Kidney epithelial cell (primary cell): ENCODE data around the gene ENSA. TPM values are rescaled to one million over a fixed set of nuclear protein-coding genes. Genes with fewer than 3 reads are reported as not detected.

ENCODE experiments used
- DNase-seq: peaks from one replicate; pipeline ENCODE4 v3.0.0-alpha.2; 2010; ENCODE audit warnings: low read depth
- H3K27me3 ChIP-seq: 2 replicates; pipeline ENCODE4 v1.6.0; 2011; ENCODE audit warnings: low read length; ENCODE audit not compliant: control insufficient read depth, insufficient read depth
- H3K36me3 ChIP-seq: 2 replicates; pipeline ENCODE4 v1.5.1; 2011; ENCODE audit warnings: low read length; ENCODE audit not compliant: control insufficient read depth, insufficient read depth
- H3K4me3 ChIP-seq: 2 replicates; pipeline ENCODE4 v1.5.1; 2011; ENCODE audit warnings: low read depth, mild to moderate bottlenecking, control low read depth, low read length
- CTCF ChIP-seq: IDR thresholded peaks from 2 replicates; pipeline ENCODE4 v1.5.1; 2011; ENCODE audit warnings: mild to moderate bottlenecking, moderate library complexity, low read length, control low read depth, inconsistent platforms; ENCODE audit not compliant: insufficient read depth, poor library complexity, severe bottlenecking
- total RNA-seq: library from RNA; depleted of rRNA; stranded (reverse); fragments of >200 nt; gene quantifications from 2 replicates; pipeline ENCODE4 v1.2.3, GENCODE V29; 2015

The ENSA gene
- total RNA-seq, 1 donor from 2014 or later = 80.9 TPM

DNA sequence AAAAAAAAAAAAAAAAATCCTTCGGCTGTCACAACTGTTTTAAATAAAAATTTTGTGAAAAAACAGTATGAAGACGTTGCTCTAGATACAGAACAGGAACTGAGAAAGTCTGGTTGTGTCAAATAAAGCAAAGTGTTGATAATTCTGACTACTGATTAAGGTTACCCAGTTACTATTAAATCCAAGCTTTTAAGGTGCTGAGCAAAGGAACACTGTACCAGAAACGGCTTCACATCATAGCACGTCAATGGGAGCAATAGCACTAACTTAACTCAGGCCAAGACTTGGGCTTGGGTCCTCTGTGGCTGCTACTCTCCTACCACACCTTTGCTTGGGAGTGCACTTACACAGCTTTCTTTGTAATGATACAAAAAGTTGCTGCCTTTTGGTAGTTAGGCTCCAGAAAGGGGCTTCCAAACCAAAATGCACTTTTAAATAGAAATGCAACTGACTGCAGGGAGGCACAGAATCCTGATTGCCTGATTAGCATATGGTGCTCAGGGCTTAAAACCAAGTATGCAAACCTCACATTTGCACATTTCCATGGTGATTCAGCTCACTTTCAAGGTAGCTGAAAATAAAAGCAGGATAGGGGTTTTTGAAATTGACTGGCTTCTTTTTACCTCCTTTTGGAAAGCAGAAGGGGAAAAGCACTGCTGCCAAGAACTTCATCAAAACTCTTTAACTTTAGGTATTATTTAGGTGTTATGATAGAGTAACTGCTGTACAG, 56.3 kb downstream of the ENSA start:
- Histone ChIP-seq H3K27me3 (no peaks in the 10 kb centered on the region), H3K36me3 (peaks cover 5% of the 10 kb centered on the region), H3K4me3 (no peak overlapping the region)
- DNase-seq = no peak
- TF ChIP-seq CTCF = no peak

Other genes with a start within 250 kb of the ENSA start
- gene TARS2, start 142.2 kb downstream of the ENSA start, total RNA-seq = 17.6 and 24.6 TPM in 2 replicates
- 5.4 and 6.0 TPM in 2 replicates for gene ECM1, start 121.5 kb downstream of the ENSA start, total RNA-seq
- gene FALEC, start 113.9 kb downstream of the ENSA start, total RNA-seq = not detected in 2 replicates
- 0.46 and 1.7 TPM in 2 replicates for gene ADAMTSL4, start 80.2 kb downstream of the ENSA start, total RNA-seq
- gene MCL1, start 50.0 kb downstream of the ENSA start, total RNA-seq = 206 and 222 TPM in 2 replicates
- 18.2 and 23.6 TPM in 2 replicates for gene GOLPH3L, start 67.5 kb upstream of the ENSA start, total RNA-seq
- not detected in 2 replicates for gene HORMAD1, start 91.3 kb upstream of the ENSA start, total RNA-seq
- 9.0 and 12.2 TPM in 2 replicates for gene CTSS, start 136.2 kb upstream of the ENSA start, total RNA-seq
- 4.0 and 5.2 TPM in 2 replicates for gene CTSK, start 178.6 kb upstream of the ENSA start, total RNA-seq
- 17.5 and 24.3 TPM in 2 replicates for gene ARNT, start 247.0 kb upstream of the ENSA start, total RNA-seq